Choroid plexus epithelial cell (primary cell): Measurements from ENCODE around the gene TULP1.
"Not testable (repeated sequence)": the region's sequence is repeated elsewhere in the genome, so short reads cannot be mapped to it uniquely, and the experiment has no call there.

Source experiments
- DNase-seq: peaks from one replicate; pipeline ENCODE4 v3.0.0-alpha.2; 2010; ENCODE audit warnings: low read depth
- H3K4me3 ChIP-seq: 2 replicates; pipeline ENCODE4 v1.5.1; 2011; ENCODE audit warnings: low read depth, mild to moderate bottlenecking, control low read depth, low read length, moderate library complexity
- TF ChIP-seq, protein P1 (sequence below): conservative IDR thresholded peaks from 2 replicates; pipeline ENCODE4 v1.5.1; 2011; ENCODE audit warnings: low read depth, mild to moderate bottlenecking, control low read depth, inconsistent platforms, low read length, moderate library complexity

The TULP1 gene

DNA sequence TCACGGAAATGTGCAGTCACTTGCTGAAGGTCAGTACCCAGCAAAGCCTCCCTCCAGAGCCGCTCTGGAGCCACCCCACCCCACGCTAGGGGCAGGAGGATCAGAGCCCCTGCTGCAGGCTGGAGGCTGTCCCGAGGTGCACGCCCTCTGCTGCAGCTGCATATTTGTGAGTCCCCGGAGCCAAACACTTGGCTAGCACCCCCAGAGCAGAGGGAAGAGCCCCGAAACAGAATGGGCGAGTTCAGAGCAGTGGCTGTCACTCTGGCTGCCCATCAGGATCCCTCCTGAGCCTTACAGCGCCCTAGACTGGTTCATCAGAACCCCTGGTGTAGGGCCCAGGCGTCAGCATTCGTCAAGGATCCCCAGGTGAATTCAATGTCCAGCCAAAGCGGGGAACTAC lies 9.5 kb upstream of the TULP1 start:
- TF ChIP-seq, protein P1, sequence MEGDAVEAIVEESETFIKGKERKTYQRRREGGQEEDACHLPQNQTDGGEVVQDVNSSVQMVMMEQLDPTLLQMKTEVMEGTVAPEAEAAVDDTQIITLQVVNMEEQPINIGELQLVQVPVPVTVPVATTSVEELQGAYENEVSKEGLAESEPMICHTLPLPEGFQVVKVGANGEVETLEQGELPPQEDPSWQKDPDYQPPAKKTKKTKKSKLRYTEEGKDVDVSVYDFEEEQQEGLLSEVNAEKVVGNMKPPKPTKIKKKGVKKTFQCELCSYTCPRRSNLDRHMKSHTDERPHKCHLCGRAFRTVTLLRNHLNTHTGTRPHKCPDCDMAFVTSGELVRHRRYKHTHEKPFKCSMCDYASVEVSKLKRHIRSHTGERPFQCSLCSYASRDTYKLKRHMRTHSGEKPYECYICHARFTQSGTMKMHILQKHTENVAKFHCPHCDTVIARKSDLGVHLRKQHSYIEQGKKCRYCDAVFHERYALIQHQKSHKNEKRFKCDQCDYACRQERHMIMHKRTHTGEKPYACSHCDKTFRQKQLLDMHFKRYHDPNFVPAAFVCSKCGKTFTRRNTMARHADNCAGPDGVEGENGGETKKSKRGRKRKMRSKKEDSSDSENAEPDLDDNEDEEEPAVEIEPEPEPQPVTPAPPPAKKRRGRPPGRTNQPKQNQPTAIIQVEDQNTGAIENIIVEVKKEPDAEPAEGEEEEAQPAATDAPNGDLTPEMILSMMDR, result no peak
- no peak for DNase-seq
- H3K4me3 ChIP-seq, result no peak overlapping the region

DNA sequence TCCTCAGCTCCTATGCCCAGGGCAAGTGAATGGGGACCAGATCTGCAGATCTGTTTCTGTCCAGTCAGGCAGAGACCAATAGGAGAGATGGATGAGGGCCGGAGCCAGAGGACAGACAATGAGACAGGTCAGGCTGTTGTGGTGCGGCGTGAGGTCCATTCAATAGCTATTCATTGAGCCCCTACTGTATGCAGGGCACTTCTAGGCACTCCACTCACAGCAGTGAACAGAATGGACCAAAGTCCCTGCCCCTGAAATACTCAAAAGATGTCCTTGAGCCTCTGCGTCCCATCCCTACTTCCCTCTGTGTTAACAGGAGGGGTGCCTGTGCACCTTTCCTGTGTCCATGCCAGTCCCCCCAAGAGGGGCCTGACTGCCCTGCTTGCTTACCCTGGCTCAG lies 8.5 kb upstream of the TULP1 start:
- TF ChIP-seq, protein P1, result no peak
- no peak for DNase-seq
- no peak overlapping the region for H3K4me3 ChIP-seq

DNA sequence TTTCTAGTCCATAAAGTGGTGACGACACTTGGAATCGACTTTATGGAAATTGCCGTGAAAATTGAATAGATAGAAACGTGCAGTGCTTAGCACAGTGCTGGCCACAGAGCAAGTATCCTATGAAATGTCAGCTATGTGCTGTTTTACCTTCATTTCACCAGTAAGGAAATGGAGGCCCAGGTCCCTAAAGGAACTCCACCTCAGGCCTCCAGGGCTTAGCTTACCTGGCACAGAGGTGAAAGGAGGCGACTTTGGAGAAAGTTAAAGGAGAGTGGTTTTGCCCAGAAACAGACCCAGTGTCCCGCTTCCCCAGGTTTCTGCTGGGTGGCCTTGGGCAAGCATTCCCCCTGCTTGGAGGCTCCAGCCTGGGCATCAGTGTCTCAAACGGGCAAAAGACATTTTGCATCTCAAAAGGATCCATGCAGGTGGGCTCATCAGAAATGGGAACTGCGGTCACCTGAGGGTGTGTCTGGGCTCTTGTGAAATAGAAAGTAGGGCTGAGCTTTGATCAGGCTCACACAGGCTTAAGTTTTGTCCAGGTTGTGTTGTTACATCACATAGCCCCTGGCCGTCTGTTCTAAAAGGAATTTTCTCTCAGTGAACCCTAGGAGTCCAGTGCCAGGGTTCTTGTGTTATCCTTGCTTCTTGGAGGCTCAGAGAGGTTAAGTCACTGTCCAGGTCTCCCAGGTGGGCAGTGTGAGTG lies 6.8 kb upstream of the TULP1 start:
- H3K4me3 ChIP-seq, result no peak overlapping the region
- TF ChIP-seq, protein P1, result no peak
- no peak for DNase-seq

DNA sequence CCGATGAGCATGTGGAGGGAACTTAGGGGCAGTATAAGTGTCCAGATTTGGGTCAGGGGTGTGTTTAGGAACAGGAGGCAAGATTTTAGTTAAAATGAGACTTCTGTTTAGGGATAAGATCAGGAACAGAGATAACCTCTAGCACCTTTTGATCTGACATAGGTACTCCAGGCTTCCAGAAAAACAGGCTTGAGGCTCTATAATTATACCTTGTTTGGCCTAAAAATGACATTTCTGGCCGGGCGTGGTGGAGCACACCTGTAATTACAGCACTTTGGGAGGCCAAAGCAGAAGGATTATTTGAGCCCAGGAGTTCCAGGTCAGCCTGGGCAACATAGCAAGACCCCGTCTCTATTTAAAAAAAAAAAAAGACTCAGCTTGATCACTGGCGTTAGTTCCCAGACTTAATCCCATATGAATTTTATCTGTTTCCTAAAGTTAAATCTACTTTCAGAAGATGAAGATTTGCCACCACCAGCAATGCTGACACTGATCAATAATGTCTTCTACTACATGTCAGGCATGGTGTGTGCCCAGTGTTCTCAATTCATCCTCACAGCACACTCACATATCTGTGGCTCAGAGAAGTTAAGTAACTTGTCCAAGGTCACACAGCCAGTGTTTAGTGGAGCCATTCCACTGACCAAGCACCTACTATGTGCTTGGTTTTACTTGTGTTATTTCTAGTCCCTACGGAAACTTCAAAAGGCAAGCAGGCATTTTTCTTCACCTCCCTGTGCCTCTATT lies 6.0 kb upstream of the TULP1 start:
- DNase-seq, result no peak
- H3K4me3 ChIP-seq, result no peak overlapping the region
- TF ChIP-seq, protein P1, result no peak

GRCh38 chr6:35517978-35518377 lies 5.3 kb upstream of the TULP1 start:
- not testable (repeated sequence) for H3K4me3 ChIP-seq, DNase-seq

- H3K4me3 ChIP-seq, result no peak overlapping the region
- no peak for DNase-seq
- TF ChIP-seq, protein P1, result no peak
These were observed 4.0 kb upstream of the TULP1 start for GRCh38 chr6:35516712-35517111.

DNA sequence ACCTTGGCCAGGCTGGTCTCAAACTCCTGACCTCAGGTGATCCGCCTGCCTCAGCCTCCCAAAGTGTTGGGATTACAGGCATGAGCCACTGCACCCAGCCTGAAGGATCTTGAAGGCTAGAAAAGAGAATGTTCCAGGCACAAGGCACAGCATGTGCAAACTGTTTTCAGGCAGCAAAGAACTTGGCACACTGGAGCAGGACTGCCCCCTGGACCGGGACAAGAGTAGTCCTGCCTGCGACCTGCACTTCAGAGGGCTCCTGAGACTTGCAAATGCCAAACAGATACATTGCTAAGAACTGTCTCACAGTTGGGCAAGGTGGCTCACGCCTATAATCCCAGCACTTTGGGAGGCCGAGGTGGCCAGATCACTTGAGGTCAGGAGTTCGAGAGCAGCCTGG lies 3.2 kb upstream of the TULP1 start:
- not testable (repeated sequence) for H3K4me3 ChIP-seq, DNase-seq

DNA sequence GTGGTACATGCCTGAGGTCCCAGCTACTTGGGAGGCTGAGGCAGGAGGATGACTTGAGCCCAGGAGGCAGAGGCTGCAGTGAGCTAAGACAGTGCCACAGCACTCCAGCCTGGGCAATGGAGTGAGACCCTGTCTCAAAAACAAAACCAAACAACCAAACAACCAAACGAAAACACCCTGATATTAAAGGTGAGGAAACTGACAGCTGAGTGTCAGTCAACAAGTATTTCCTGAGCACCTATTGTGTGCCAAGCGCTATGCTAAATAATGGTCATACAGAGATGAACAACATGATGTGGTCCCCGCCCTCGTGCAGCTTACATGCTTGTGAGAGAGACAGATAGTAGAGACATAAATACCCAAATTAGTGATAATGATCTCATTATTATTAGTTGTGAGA lies 1.9 kb upstream of the TULP1 start:
- no peak overlapping the region for H3K4me3 ChIP-seq
- DNase-seq, result no peak
- TF ChIP-seq, protein P1, result no peak
